Measurements from ENCODE around the gene TNS2. TPM values are rescaled to one million over a fixed set of nuclear protein-coding genes. Genes with fewer than 3 reads are reported as not detected.

TNS2 gene
- total and polyA plus RNA-seq, 10 of the 15 experiments (the other 5 are each of a cell fraction or from before 2014, with no cell fraction given), result 0.03 to 0.72 (median 0.16) TPM; not detected in 4

DNA sequence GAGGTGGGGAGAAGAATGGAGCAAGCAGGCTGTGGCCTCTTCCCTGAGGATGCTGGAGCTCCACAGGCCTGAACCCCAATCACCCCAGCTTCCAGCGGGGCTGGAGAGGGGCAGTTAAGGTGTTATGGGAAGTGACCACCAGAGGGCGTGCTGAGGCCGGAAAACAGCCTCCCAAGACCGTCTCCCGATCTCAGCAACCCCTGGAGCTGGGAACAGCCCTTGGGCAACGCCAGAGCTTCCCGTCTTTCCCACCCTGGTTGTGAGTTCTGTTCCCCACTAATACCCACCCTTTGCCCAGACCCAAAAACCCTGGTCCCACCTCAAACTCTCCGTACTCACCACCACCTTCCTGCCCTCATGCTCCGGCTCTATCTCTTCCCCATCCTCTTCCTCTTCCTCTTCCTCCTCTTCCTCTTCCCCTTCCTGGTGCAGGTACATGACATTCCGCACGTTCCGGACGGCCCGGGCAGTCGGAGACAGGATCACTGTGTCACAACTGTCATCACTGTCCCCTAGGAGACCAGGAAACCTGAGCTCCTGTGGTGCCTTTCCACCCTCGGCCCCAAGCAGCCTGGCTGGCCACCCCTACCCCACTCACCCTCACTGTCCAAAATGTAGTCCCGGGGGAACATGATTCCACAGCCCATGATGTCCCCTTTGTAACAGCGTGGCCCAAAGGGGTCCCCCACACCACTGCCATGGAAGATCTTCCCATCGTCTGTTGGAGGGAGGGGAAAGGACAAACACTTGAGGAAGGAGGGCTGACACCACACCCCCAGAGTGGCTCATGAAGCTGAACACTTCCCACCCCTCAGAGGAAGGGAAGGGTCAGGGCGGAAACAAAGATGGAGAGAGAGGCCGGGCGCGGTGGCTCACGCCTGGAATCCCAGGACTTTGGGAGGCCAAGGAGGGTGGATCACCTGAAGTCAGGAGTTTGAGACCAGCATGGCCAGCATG, 16.4 kb downstream of the TNS2 start (continued):
- TF ChIP-seq, protein P1, sequence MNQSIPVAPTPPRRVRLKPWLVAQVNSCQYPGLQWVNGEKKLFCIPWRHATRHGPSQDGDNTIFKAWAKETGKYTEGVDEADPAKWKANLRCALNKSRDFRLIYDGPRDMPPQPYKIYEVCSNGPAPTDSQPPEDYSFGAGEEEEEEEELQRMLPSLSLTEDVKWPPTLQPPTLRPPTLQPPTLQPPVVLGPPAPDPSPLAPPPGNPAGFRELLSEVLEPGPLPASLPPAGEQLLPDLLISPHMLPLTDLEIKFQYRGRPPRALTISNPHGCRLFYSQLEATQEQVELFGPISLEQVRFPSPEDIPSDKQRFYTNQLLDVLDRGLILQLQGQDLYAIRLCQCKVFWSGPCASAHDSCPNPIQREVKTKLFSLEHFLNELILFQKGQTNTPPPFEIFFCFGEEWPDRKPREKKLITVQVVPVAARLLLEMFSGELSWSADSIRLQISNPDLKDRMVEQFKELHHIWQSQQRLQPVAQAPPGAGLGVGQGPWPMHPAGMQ (IDR thresholded peaks at IDR 0.05; ENCODE audit: borderline replicate concordance), result no peak
- TF ChIP-seq SMAD1 (IDR thresholded peaks at IDR 0.05; ENCODE audit: low read depth, partially characterized antibody) (no peak), ESRRA (IDR thresholded peaks at IDR 0.05; ENCODE audit: low read length) (no peak), NFYB (IDR thresholded peaks at IDR 0.05; ENCODE audit: insufficient read depth, low read depth, low read length) (no peak), SPI1 (IDR thresholded peaks at IDR 0.05; ENCODE audit: borderline replicate concordance, insufficient read depth, low read depth, low read length) (no peak), STAT3 (IDR thresholded peaks at IDR 0.05; ENCODE audit: low read depth, low read length) (no peak), SMAD5 (IDR thresholded peaks at IDR 0.05; ENCODE audit: low read depth) (no peak), HDGF (IDR thresholded peaks at IDR 0.05) (peak; percentile 87; the same call in 1 of the 2 replicates)
- TF ChIP-seq, protein P2, sequence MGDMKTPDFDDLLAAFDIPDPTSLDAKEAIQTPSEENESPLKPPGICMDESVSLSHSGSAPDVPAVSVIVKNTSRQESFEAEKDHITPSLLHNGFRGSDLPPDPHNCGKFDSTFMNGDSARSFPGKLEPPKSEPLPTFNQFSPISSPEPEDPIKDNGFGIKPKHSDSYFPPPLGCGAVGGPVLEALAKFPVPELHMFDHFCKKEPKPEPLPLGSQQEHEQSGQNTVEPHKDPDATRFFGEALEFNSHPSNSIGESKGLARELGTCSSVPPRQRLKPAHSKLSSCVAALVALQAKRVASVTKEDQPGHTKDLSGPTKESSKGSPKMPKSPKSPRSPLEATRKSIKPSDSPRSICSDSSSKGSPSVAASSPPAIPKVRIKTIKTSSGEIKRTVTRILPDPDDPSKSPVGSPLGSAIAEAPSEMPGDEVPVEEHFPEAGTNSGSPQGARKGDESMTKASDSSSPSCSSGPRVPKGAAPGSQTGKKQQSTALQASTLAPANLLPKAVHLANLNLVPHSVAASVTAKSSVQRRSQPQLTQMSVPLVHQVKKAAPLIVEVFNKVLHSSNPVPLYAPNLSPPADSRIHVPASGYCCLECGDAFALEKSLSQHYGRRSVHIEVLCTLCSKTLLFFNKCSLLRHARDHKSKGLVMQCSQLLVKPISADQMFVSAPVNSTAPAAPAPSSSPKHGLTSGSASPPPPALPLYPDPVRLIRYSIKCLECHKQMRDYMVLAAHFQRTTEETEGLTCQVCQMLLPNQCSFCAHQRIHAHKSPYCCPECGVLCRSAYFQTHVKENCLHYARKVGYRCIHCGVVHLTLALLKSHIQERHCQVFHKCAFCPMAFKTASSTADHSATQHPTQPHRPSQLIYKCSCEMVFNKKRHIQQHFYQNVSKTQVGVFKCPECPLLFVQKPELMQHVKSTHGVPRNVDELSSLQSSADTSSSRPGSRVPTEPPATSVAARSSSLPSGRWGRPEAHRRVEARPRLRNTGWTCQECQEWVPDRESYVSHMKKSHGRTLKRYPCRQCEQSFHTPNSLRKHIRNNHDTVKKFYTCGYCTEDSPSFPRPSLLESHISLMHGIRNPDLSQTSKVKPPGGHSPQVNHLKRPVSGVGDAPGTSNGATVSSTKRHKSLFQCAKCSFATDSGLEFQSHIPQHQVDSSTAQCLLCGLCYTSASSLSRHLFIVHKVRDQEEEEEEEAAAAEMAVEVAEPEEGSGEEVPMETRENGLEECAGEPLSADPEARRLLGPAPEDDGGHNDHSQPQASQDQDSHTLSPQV (IDR thresholded peaks at IDR 0.05), result no peak
- TF ChIP-seq, protein P3, sequence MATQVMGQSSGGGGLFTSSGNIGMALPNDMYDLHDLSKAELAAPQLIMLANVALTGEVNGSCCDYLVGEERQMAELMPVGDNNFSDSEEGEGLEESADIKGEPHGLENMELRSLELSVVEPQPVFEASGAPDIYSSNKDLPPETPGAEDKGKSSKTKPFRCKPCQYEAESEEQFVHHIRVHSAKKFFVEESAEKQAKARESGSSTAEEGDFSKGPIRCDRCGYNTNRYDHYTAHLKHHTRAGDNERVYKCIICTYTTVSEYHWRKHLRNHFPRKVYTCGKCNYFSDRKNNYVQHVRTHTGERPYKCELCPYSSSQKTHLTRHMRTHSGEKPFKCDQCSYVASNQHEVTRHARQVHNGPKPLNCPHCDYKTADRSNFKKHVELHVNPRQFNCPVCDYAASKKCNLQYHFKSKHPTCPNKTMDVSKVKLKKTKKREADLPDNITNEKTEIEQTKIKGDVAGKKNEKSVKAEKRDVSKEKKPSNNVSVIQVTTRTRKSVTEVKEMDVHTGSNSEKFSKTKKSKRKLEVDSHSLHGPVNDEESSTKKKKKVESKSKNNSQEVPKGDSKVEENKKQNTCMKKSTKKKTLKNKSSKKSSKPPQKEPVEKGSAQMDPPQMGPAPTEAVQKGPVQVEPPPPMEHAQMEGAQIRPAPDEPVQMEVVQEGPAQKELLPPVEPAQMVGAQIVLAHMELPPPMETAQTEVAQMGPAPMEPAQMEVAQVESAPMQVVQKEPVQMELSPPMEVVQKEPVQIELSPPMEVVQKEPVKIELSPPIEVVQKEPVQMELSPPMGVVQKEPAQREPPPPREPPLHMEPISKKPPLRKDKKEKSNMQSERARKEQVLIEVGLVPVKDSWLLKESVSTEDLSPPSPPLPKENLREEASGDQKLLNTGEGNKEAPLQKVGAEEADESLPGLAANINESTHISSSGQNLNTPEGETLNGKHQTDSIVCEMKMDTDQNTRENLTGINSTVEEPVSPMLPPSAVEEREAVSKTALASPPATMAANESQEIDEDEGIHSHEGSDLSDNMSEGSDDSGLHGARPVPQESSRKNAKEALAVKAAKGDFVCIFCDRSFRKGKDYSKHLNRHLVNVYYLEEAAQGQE (IDR thresholded peaks at IDR 0.05; ENCODE audit: low read depth, low read length), result no peak

Measured in GM12878 (cell line).